GM10248 (cell line): ENCODE data around the gene DNAH3.

Experiments
- CTCF ChIA-PET: fragments of 300-600 bp; sonication (Branson Sonifier 250); formaldehyde crosslinking; extraction: SDS; loops from one replicate; lab custom pipeline; 2021; ENCODE audit warnings: antibody characterized with exemption; lab: Yijun Ruan, JAX
- POLR2A ChIA-PET: fragments of 350-650 bp; sonication (Branson Sonifier 250); formaldehyde crosslinking; extraction: SDS; loops from one replicate; lab custom pipeline; 2020; ENCODE audit warnings: antibody characterized with exemption; lab: Yijun Ruan, JAX
- DNase-seq: peaks from one replicate; pipeline ENCODE4 v3.0.0; 2012; ENCODE audit errors: extremely low spot score
- CTCF ChIP-seq: IDR thresholded peaks from 2 replicates; pipeline ENCODE4 v1.5.1; 2012; ENCODE audit warnings: mild to moderate bottlenecking, low read depth; ENCODE audit errors: extremely low read depth, missing control alignments, control extremely low read depth

The DNAH3 gene

GRCh38 chr16:21084631-21085225 is 65.9 kb downstream of the DNAH3 start:
- POLR2A ChIA-PET = no interaction called here
- CTCF ChIA-PET = interaction anchor here (0.5 to 8.2 kb wide), 16 partner anchors 13 to 312 kb away, joined by 3 to 99 read pairs (median 4); partner anchors contain the start of genes ERI2 and REXO5
- no peak for DNase-seq
- no peak for TF ChIP-seq CTCF

- POLR2A ChIA-PET = no interaction called here
- CTCF ChIA-PET = interaction anchor here (0.5 to 8.2 kb wide), 16 partner anchors 12 to 311 kb away, joined by 3 to 99 read pairs (median 3); partner anchors contain the start of genes ERI2 and REXO5
- TF ChIP-seq CTCF = peak; percentile 71
- peak; percentile 54 for DNase-seq
These were observed 66.8 kb downstream of the DNAH3 start for GRCh38 chr16:21083729-21084268.

GRCh38 chr16:21081329-21081728 is 69.3 kb downstream of the DNAH3 start:
- TF ChIP-seq CTCF = no peak
- POLR2A ChIA-PET = no interaction called here
- CTCF ChIA-PET = interaction anchor here (0.8 to 8.2 kb wide), 5 partner anchors 19 to 296 kb away, joined by 3 to 99 read pairs (median 3); partner anchors contain the start of genes ERI2 and REXO5
- no peak for DNase-seq

GRCh38 chr16:21078563-21078962 is 72.1 kb downstream of the DNAH3 start:
- ChIA-PET POLR2A (no interaction called here), CTCF (interaction anchor here (8.2 kb wide), 1 partner anchor 229 kb away, joined by 99 read pairs; no protein-coding TSS in a partner anchor)
- no peak for DNase-seq
- TF ChIP-seq CTCF = no peak

- TF ChIP-seq CTCF = no peak
- ChIA-PET POLR2A (no interaction called here), CTCF (no interaction called here)
- DNase-seq = no peak
These were observed 74.3 kb downstream of the DNAH3 start for GRCh38 chr16:21076186-21076883.

GRCh38 chr16:21075252-21075651 is 75.4 kb downstream of the DNAH3 start:
- CTCF ChIA-PET = interaction anchor here (0.7 kb wide), 1 partner anchor 12 kb away, joined by 3 read pairs; no protein-coding TSS in a partner anchor
- no peak for DNase-seq
- POLR2A ChIA-PET = no interaction called here
- TF ChIP-seq CTCF = no peak
